Liver (tissue), 3 donors: ENCODE measurements around the gene ZNF205.

ENCODE experiments used
- EGR1 ChIP-seq, 2 donors: IDR thresholded peaks; 2 replicates each; pipeline ENCODE4 v1.6.1; 2016 to 2018; ENCODE audit warnings: antibody characterized with exemption in 2 of 2, low read depth in 2 of 2
- FOXA1 ChIP-seq: IDR thresholded peaks from 2 replicates; pipeline ENCODE4 v1.6.1; 2016; ENCODE audit warnings: antibody characterized with exemption
- HNF4A ChIP-seq, 2 donors: conservative IDR thresholded peaks; 2 replicates each; pipeline ENCODE4 v1.6.1; 2016; ENCODE audit warnings: antibody characterized with exemption in 2 of 2, mild to moderate bottlenecking in 2 of 2
- HNF4G ChIP-seq: IDR thresholded peaks from 2 replicates; pipeline ENCODE4 v1.6.1; 2016; ENCODE audit warnings: antibody characterized with exemption
- JUND ChIP-seq, 2 donors: IDR thresholded peaks; 2 replicates each; pipeline ENCODE4 v1.6.1; 2016; ENCODE audit warnings: antibody characterized with exemption in 2 of 2
- SP1 ChIP-seq: IDR thresholded peaks from 2 replicates; pipeline ENCODE4 v1.6.1; 2018; ENCODE audit warnings: antibody characterized with exemption, mild to moderate bottlenecking
- YY1 ChIP-seq: IDR thresholded peaks from 2 replicates; pipeline ENCODE4 v1.6.1; 2016; ENCODE audit warnings: antibody characterized with exemption, mild to moderate bottlenecking
- TF ChIP-seq, protein P1 (sequence below): fragments of 150-350 bp; IDR thresholded peaks from 2 replicates; pipeline ENCODE4 v1.5.1; 2017; ENCODE audit warnings: improper control_type of control experiment, low read depth, low read length; ENCODE audit not compliant: missing input control
- TF ChIP-seq, protein P2 (sequence below): IDR thresholded peaks from 2 replicates; pipeline ENCODE4 v1.6.1; 2016; ENCODE audit warnings: antibody characterized with exemption
- donor health status: healthy.
- donor health status: healthy.

DNA sequence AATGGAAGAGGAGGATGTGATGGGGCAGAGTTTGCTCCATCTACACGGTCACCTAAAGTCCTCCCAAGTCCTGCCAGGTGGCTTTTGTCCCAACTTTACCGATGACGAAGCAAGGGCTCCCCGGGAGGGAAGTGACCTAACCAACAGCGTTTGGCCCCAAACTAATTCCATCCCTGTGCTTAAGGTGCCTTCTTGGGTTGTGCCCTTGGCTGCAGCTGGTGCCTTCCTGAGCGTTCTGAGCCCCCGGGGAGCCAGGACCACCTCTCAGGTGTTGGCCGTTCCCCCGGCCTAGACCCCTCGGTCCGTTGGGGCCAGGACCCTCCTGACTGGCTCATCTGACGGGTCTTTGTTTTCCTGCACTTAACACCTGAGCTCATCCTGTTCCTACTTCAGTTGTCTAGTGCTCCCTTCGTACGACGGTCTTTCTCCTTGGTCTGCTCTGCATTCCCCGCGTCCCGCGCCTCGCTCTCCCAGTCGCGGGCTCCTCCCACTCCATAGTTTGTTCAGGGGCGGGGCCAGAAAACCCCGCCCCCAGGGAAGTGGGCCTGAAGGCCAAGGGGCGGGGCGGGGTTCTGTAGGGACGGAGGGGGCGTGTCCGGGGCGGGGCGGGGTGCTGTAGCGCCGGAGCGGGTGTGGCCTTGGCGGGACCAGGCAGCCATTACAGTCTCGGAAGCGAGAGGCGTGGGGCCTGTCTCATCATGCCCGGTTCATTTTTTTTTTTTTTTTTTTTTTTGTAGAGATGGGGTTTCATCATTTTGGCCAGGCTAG, 12.5 kb upstream of the ZNF205 start:
- TF ChIP-seq, protein P1, sequence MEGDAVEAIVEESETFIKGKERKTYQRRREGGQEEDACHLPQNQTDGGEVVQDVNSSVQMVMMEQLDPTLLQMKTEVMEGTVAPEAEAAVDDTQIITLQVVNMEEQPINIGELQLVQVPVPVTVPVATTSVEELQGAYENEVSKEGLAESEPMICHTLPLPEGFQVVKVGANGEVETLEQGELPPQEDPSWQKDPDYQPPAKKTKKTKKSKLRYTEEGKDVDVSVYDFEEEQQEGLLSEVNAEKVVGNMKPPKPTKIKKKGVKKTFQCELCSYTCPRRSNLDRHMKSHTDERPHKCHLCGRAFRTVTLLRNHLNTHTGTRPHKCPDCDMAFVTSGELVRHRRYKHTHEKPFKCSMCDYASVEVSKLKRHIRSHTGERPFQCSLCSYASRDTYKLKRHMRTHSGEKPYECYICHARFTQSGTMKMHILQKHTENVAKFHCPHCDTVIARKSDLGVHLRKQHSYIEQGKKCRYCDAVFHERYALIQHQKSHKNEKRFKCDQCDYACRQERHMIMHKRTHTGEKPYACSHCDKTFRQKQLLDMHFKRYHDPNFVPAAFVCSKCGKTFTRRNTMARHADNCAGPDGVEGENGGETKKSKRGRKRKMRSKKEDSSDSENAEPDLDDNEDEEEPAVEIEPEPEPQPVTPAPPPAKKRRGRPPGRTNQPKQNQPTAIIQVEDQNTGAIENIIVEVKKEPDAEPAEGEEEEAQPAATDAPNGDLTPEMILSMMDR = no peak
- peak; percentile 64 for TF ChIP-seq SP1
- no peak for TF ChIP-seq HNF4G
- no peak for TF ChIP-seq JUND (IDR thresholded peaks at IDR 0.05)
- TF ChIP-seq HNF4A (conservative IDR thresholded peaks at IDR 0.05) = no peak
- TF ChIP-seq YY1 = peak; percentile 84
- TF ChIP-seq, protein P2, sequence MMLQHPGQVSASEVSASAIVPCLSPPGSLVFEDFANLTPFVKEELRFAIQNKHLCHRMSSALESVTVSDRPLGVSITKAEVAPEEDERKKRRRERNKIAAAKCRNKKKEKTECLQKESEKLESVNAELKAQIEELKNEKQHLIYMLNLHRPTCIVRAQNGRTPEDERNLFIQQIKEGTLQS = no peak
- no peak for TF ChIP-seq EGR1 (IDR thresholded peaks at IDR 0.05; ENCODE audit: low read depth in 2 of 2)
- TF ChIP-seq FOXA1 = no peak
